Endothelial cell of umbilical vein (primary cell): ENCODE measurements around the gene SUSD6. TPM values are rescaled to one million over a fixed set of nuclear protein-coding genes. Genes with fewer than 3 reads are reported as not detected.

Experiments used
- BruUV-seq: library from RNA; stranded (reverse); fragments of 400-500 nt; replicated peaks from 2 replicates; lab custom pipeline; 2021; lab: Mats Ljungman, UMichigan
- CTCF ChIA-PET: fragments of 300-600, 350-600 bp; sonication (Branson Sonifier 250); formaldehyde crosslinking; loops from one replicate; lab custom pipeline; 2021; ENCODE audit warnings: antibody characterized with exemption, inconsistent platforms; lab: Charles Lee
- POLR2A ChIA-PET: fragments of 300-600, 350-600 bp; sonication (Branson Sonifier 250); formaldehyde crosslinking; loops from one replicate; lab custom pipeline; 2021; ENCODE audit warnings: antibody characterized with exemption, inconsistent platforms; lab: Charles Lee
- DNase-seq: peaks from one replicate; pipeline ENCODE4 v3.0.0-alpha.2; 2011; ENCODE audit warnings: low read depth, low spot score
- FAIRE-seq: peaks from 2 replicates; lab custom pipeline; 2011; peaks lifted over from hg19 to GRCh38; lab: Jason Lieb, UNC
- H2AFZ ChIP-seq: 2 replicates; pipeline ENCODE4 v1.6.0; 2012; ENCODE audit warnings: low read depth, low read length, control low read depth, inconsistent platforms
- H3K27ac ChIP-seq: 2 replicates; pipeline ENCODE4 v1.5.1; 2011; ENCODE audit warnings: low read depth, mild to moderate bottlenecking, control low read depth, low read length, moderate library complexity; ENCODE audit not compliant: insufficient read depth
- H3K27me3 ChIP-seq, 2 experiments: 2 replicates each; pipeline versions ENCODE4 v1.6.0 to v1.6.1; 2011; ENCODE audit warnings: low read length in 2 of 2, mixed read lengths in 1 of 2; ENCODE audit not compliant: control insufficient read depth in 2 of 2, insufficient read depth in 2 of 2
- H3K36me3 ChIP-seq, 2 experiments: 2 replicates in 1 of 2; 3 replicates in 1 of 2; pipeline ENCODE4 v1.5.1; 2011; ENCODE audit warnings: low read length in 2 of 2, mild to moderate bottlenecking in 1 of 2, moderate library complexity in 1 of 2; ENCODE audit not compliant: control insufficient read depth in 2 of 2, insufficient read depth in 2 of 2; ENCODE audit errors: extremely low read depth in 1 of 2
- H3K4me1 ChIP-seq: 3 replicates; pipeline ENCODE4 v1.5.1; 2011; ENCODE audit warnings: mild to moderate bottlenecking, low read length; ENCODE audit not compliant: control insufficient read depth, insufficient read depth; ENCODE audit errors: extremely low read depth
- H3K4me2 ChIP-seq: 2 replicates; pipeline ENCODE4 v1.6.1; 2011; ENCODE audit warnings: low read length, control low read depth, mixed read lengths; ENCODE audit not compliant: insufficient read depth
- H3K4me3 ChIP-seq, 3 experiments: fragments of 200-600 bp in 1 of 3; sonication (generic), shearing (Covaris generic) in 1 of 3; replicated peaks in 1 of 3; 2 replicates each; pipeline ENCODE4 v1.5.1; 2011 to 2016; ENCODE audit warnings: control low read depth in 3 of 3, low read length in 3 of 3, mild to moderate bottlenecking in 2 of 3, inconsistent platforms in 1 of 3, low read depth in 1 of 3, moderate library complexity in 1 of 3; ENCODE audit not compliant: insufficient read depth in 1 of 3
- H3K79me2 ChIP-seq: 2 replicates; pipeline ENCODE4 v1.6.0; 2012; ENCODE audit warnings: low read length, inconsistent platforms; ENCODE audit not compliant: control insufficient read depth, insufficient read depth
- H3K9ac ChIP-seq: replicated peaks from 2 replicates; pipeline ENCODE3; 2011; ENCODE audit warnings: low read length, control low read depth; ENCODE audit not compliant: insufficient read depth; ENCODE audit errors: extremely low read depth
- H3K9me1 ChIP-seq: replicated peaks from 3 replicates; pipeline ENCODE4 v1.6.0; 2011; ENCODE audit warnings: mild to moderate bottlenecking, low read length; ENCODE audit not compliant: control insufficient read depth, insufficient read depth; ENCODE audit errors: extremely low read depth
- H3K9me3 ChIP-seq: replicated peaks from 2 replicates; pipeline ENCODE4 v1.5.1; 2012; ENCODE audit warnings: low read length, inconsistent platforms; ENCODE audit not compliant: control insufficient read depth, insufficient read depth
- H4K20me1 ChIP-seq: replicated peaks from 2 replicates; pipeline ENCODE3; 2011; ENCODE audit warnings: mild to moderate bottlenecking, low read length; ENCODE audit not compliant: control insufficient read depth, insufficient read depth; ENCODE audit errors: extremely low read depth
- CTCF ChIP-seq, 2 donors: IDR thresholded peaks; 1 replicate in 1 of 2; 2 replicates in 1 of 2; pipeline ENCODE4 v1.5.1; 2011; ENCODE audit warnings: low read length in 2 of 2, mild to moderate bottlenecking in 2 of 2, moderate library complexity in 2 of 2, control low read depth in 1 of 2, inconsistent platforms in 1 of 2, low read depth in 1 of 2; ENCODE audit not compliant: insufficient read depth in 1 of 2; ENCODE audit errors: extremely low read depth in 1 of 2
- EZH2 ChIP-seq: IDR thresholded peaks from 2 replicates; pipeline ENCODE4 v1.6.1; 2012; ENCODE audit warnings: borderline replicate concordance, low read depth, mild to moderate bottlenecking, moderate library complexity, low read length, inconsistent platforms; ENCODE audit not compliant: severe bottlenecking
- FOS ChIP-seq: IDR thresholded peaks from 2 replicates; pipeline ENCODE4 v1.6.1; 2011; ENCODE audit warnings: mild to moderate bottlenecking, low read length, moderate library complexity, borderline replicate concordance; ENCODE audit not compliant: insufficient read depth
- GATA2 ChIP-seq: IDR thresholded peaks from 2 replicates; pipeline ENCODE4 v1.7.0; 2011; ENCODE audit warnings: low read depth, mild to moderate bottlenecking, moderate library complexity, mixed read lengths, low read length; ENCODE audit not compliant: insufficient read length, insufficient read depth
- JUN ChIP-seq: IDR thresholded peaks from 2 replicates; pipeline ENCODE4 v1.6.1; 2011; ENCODE audit warnings: borderline replicate concordance, low read depth; ENCODE audit not compliant: insufficient read length, insufficient read depth
- MAX ChIP-seq: IDR thresholded peaks from 2 replicates; pipeline ENCODE4 v1.6.1; 2011; ENCODE audit not compliant: insufficient read depth, insufficient read length
- MYC ChIP-seq: IDR thresholded peaks from one replicate; pipeline ENCODE4 v1.6.1; 2011; ENCODE audit warnings: mild to moderate bottlenecking, low read depth, low read length
- POLR2A ChIP-seq: IDR thresholded peaks from 2 replicates; pipeline ENCODE4 v1.6.1; 2012; ENCODE audit warnings: low read depth, mild to moderate bottlenecking, control low read depth, low read length
- POLR2AphosphoS5 ChIP-seq: IDR thresholded peaks from 2 replicates; pipeline ENCODE4 v1.6.1; 2012; ENCODE audit warnings: low read depth, mild to moderate bottlenecking, control low read depth, low read length, moderate library complexity; ENCODE audit not compliant: insufficient read depth
- dilution Hi-C: fragments of 300-500 bp; cut with MboI; formaldehyde crosslinking; loops from one replicate; pipeline ENCODE4 v1.15.0; 2019; ENCODE audit warnings: low sequenced_read_pairs; ENCODE audit not compliant: extremely low pct_ligation_motif_present
- intact Hi-C: fragments of 100-400 bp; cut with micrococcal nuclease; formaldehyde crosslinking; loops from one replicate; pipeline ENCODE4 v1.10.0; 2022
- polyA plus RNA-seq, 4 experiments: library from polyadenylated mRNA; depleted of rRNA in 3 of 4; stranded (reverse) in 3 of 4; unstranded in 1 of 4; fragments of >200 nt; gene quantifications; 2 replicates each; pipeline versions ENCODE4 v1.2.1 to v1.2.3, GENCODE V29; 2011 to 2012; ENCODE audit warnings: missing spikeins in 1 of 4
- total RNA-seq: library from RNA; stranded (reverse); gene quantifications from 2 replicates; pipeline ENCODE4 v1.2.3, GENCODE V29; 2021

Gene SUSD6
- total and polyA plus RNA-seq, 2 donors (not counting 3 experiments of a cell fraction or from before 2014, with no cell fraction given), result 13.4 to 19.5 TPM

GRCh38 chr14:69666690-69667211, 55.4 kb downstream of the SUSD6 start:
- Histone ChIP-seq H3K9ac (no peak overlapping the region), H3K27ac (no peak overlapping the region), H3K4me3 (no peak overlapping the region), H4K20me1 (no peaks in the 10 kb centered on the region), H3K36me3 (no peaks in the 10 kb centered on the region), H3K4me1 (peaks cover 9% of the 10 kb centered on the region), H3K4me2 (no peak overlapping the region), H3K27me3 (no peaks in the 10 kb centered on the region), H3K79me2 (peaks cover 7% of the 10 kb centered on the region), H3K9me1 (no peaks in the 10 kb centered on the region), H2AFZ (no peak overlapping the region), H3K9me3 (no peaks in the 10 kb centered on the region)
- FAIRE-seq (no peak), DNase-seq (peak; percentile 83)
- no TSS peak for BruUV-seq
- intact Hi-C loops (loop anchor here (1.0 to 2.0 kb wide), 2 partner anchors 50 to 55 kb away; partner anchors contain the start of gene SUSD6), dilution Hi-C loops (no loop called here)
- ChIA-PET POLR2A (no interaction called here), CTCF (interaction anchor here (1.2 to 1.4 kb wide), 3 partner anchors 18 to 61 kb away, joined by 3 to 4 read pairs (median 3); no protein-coding TSS in a partner anchor)
- TF ChIP-seq POLR2A (no peak), MAX (no peak), POLR2AphosphoS5 (no peak), JUN (no peak), FOS (no peak), GATA2 (no peak), MYC (no peak), EZH2 (no peak), CTCF (IDR thresholded peaks at IDR 0.05; ENCODE audit: extremely low read depth in 1 of 2, insufficient read depth in 1 of 2, low read depth in 1 of 2, low read length in 2 of 2) (no peak)
